ENCODE results near the gene ABCA2. TPM values are rescaled to one million over a fixed set of nuclear protein-coding genes. Genes with fewer than 3 reads are reported as not detected.

Gene ABCA2
- total RNA-seq, 6 experiments from 2014 or later: 18.3 to 36.3 (median 23.6) TPM

GRCh38 chr9:136981588-136982231 is 46.3 kb downstream of the ABCA2 start:
- DNase-seq: no peak
- Mint-ChIP-seq H3K27me3 (ENCODE audit: insufficient read depth) (peaks cover 4% of the 10 kb centered on the region), H3K4me3 (no peak overlapping the region), H3K4me1 (ENCODE audit: low read depth) (peaks cover 5% of the 10 kb centered on the region; the same call in 1 of the 2 replicates), H3K9me3 (no peaks in the 10 kb centered on the region), H3K36me3 (ENCODE audit: low read depth) (no peaks in the 10 kb centered on the region), H3K27ac (no peak overlapping the region)
- no peak for TF ChIP-seq CTCF (IDR thresholded peaks at IDR 0.05)

- DNase-seq: no peak
- Mint-ChIP-seq H3K4me3 (no peak overlapping the region), H3K9me3 (no peaks in the 10 kb centered on the region), H3K36me3 (ENCODE audit: low read depth) (no peaks in the 10 kb centered on the region), H3K27ac (no peak overlapping the region), H3K4me1 (ENCODE audit: low read depth) (peaks cover 5% of the 10 kb centered on the region; the same call in 1 of the 2 replicates), H3K27me3 (ENCODE audit: insufficient read depth) (peaks cover 7% of the 10 kb centered on the region)
- no peak for TF ChIP-seq CTCF (IDR thresholded peaks at IDR 0.05)
Measured at GRCh38 chr9:136980669-136981478, 47.2 kb downstream of the ABCA2 start.

GRCh38 chr9:136979769-136980587 is 48.1 kb downstream of the ABCA2 start:
- no peak overlapping the region for H3K27ac Mint-ChIP-seq
- peaks cover 5% of the 10 kb centered on the region; the same call in 1 of the 2 replicates for H3K4me1 Mint-ChIP-seq (ENCODE audit: low read depth)

GRCh38 chr9:136978865-136979544 is 49.0 kb downstream of the ABCA2 start:
- H3K36me3 Mint-ChIP-seq (ENCODE audit: low read depth): no peaks in the 10 kb centered on the region
- H3K9me3 Mint-ChIP-seq: no peaks in the 10 kb centered on the region
- H3K4me3 Mint-ChIP-seq: no peak overlapping the region
- no peak for DNase-seq
- TF ChIP-seq CTCF (IDR thresholded peaks at IDR 0.05): no peak
- no peak overlapping the region for H3K27ac Mint-ChIP-seq
- peaks cover 5% of the 10 kb centered on the region; the same call in 1 of the 2 replicates for H3K4me1 Mint-ChIP-seq (ENCODE audit: low read depth)
- H3K27me3 Mint-ChIP-seq (ENCODE audit: insufficient read depth): peaks cover 7% of the 10 kb centered on the region

More at GRCh38 chr9:136979769-136980587, 48.1 kb downstream of the ABCA2 start:
- H3K9me3 Mint-ChIP-seq: no peaks in the 10 kb centered on the region
- H3K27me3 Mint-ChIP-seq (ENCODE audit: insufficient read depth): peaks cover 7% of the 10 kb centered on the region
- TF ChIP-seq CTCF (IDR thresholded peaks at IDR 0.05): no peak
- no peak overlapping the region for H3K4me3 Mint-ChIP-seq
- DNase-seq: no peak
- H3K36me3 Mint-ChIP-seq (ENCODE audit: low read depth): no peaks in the 10 kb centered on the region
